Astrocyte (in vitro differentiated cells and primary cell): ENCODE measurements around the gene HOXA6. TPM values are rescaled to one million over a fixed set of nuclear protein-coding genes. Genes with fewer than 3 reads are reported as not detected.

Source experiments
- DNase-seq: peaks from one replicate; pipeline ENCODE4 v3.0.0-alpha.2; 2010; ENCODE audit warnings: low read depth
- FAIRE-seq: peaks from 2 replicates; lab custom pipeline; 2011; peaks lifted over from hg19 to GRCh38; lab: Jason Lieb, UNC
- H2AFZ ChIP-seq: 2 replicates; pipeline ENCODE4 v1.6.0; 2012; ENCODE audit warnings: low read depth, low read length, inconsistent platforms
- H3K27ac ChIP-seq: 2 replicates; pipeline ENCODE4 v1.5.1; 2011; ENCODE audit warnings: low read depth, low read length, inconsistent platforms
- H3K27me3 ChIP-seq: 2 replicates; pipeline ENCODE4 v1.6.0; 2011; ENCODE audit warnings: low read length, inconsistent platforms; ENCODE audit not compliant: insufficient read depth
- H3K36me3 ChIP-seq: 2 replicates; pipeline ENCODE4 v1.5.1; 2011; ENCODE audit warnings: low read length, inconsistent platforms; ENCODE audit not compliant: insufficient read depth
- H3K4me1 ChIP-seq: 2 replicates; pipeline ENCODE4 v1.5.1; 2011; ENCODE audit warnings: low read length, inconsistent platforms; ENCODE audit not compliant: insufficient read depth
- H3K4me2 ChIP-seq: 2 replicates; pipeline ENCODE4 v1.6.0; 2012; ENCODE audit warnings: low read length, inconsistent platforms
- H3K4me3 ChIP-seq: 2 replicates; pipeline ENCODE4 v1.5.1; 2011; ENCODE audit warnings: low read depth, mild to moderate bottlenecking, low read length, inconsistent platforms; ENCODE audit not compliant: insufficient read depth
- H3K79me2 ChIP-seq: 2 replicates; pipeline ENCODE4 v1.6.0; 2012; ENCODE audit warnings: mild to moderate bottlenecking, low read length, inconsistent platforms; ENCODE audit not compliant: insufficient read depth
- H3K9ac ChIP-seq: 2 replicates; pipeline ENCODE4 v1.6.0; 2012; ENCODE audit warnings: mild to moderate bottlenecking, low read length, inconsistent platforms
- H3K9me3 ChIP-seq: 2 replicates; pipeline ENCODE4 v1.5.1; 2012; ENCODE audit warnings: low read depth, mild to moderate bottlenecking, low read length, inconsistent platforms; ENCODE audit not compliant: insufficient read depth
- H4K20me1 ChIP-seq: 2 replicates; pipeline ENCODE4 v1.6.0; 2012; ENCODE audit warnings: low read length, inconsistent platforms; ENCODE audit not compliant: insufficient read depth
- H3K27ac Mint-ChIP-seq: one replicate; pipeline ENCODE4 v1.8.0; 2021; ENCODE audit warnings: mild to moderate bottlenecking, mixed read lengths; ENCODE audit not compliant: unreplicated experiment
- H3K27me3 Mint-ChIP-seq: one replicate; pipeline ENCODE4 v1.8.0; 2021; ENCODE audit warnings: low read depth, mixed read lengths; ENCODE audit not compliant: unreplicated experiment
- H3K36me3 Mint-ChIP-seq: one replicate; pipeline ENCODE4 v1.8.0; 2021; ENCODE audit warnings: low read depth, mixed read lengths; ENCODE audit not compliant: unreplicated experiment
- H3K4me1 Mint-ChIP-seq: one replicate; pipeline ENCODE4 v1.8.0; 2021; ENCODE audit warnings: low read depth, mixed read lengths; ENCODE audit not compliant: unreplicated experiment
- H3K4me3 Mint-ChIP-seq: one replicate; pipeline ENCODE4 v1.8.0; 2021; ENCODE audit warnings: mild to moderate bottlenecking, moderate library complexity, mixed read lengths; ENCODE audit not compliant: unreplicated experiment
- H3K9me3 Mint-ChIP-seq: one replicate; pipeline ENCODE4 v1.8.0; 2021; ENCODE audit warnings: mild to moderate bottlenecking, mixed read lengths; ENCODE audit not compliant: unreplicated experiment
- EZH2 ChIP-seq: IDR thresholded peaks from 2 replicates; pipeline ENCODE4 v1.6.1; 2012; ENCODE audit warnings: mild to moderate bottlenecking, low read length, inconsistent platforms; ENCODE audit not compliant: insufficient read depth
- total RNA-seq: library from RNA; stranded (reverse); gene quantifications from 2 replicates; pipeline ENCODE4 v1.2.1, GENCODE V29; 2021
- TF ChIP-seq, protein P1 (sequence below): IDR thresholded peaks from 2 replicates; pipeline ENCODE4 v1.5.1; 2011; ENCODE audit warnings: low read depth, mild to moderate bottlenecking, inconsistent platforms, low read length, moderate library complexity; ENCODE audit not compliant: insufficient read depth

HOXA6 gene
- total RNA-seq, 1 donor from 2014 or later: not detected

- no peaks in the 10 kb centered on the region for H3K79me2 ChIP-seq
- Mint-ChIP-seq H3K27ac (peak within 1 kb of the TSS; percentile 77), H3K9me3 (peaks cover 44% of the 10 kb centered on the region), H3K36me3 (no peaks in the 10 kb centered on the region), H3K4me1 (no peaks in the 10 kb centered on the region), H3K27me3 (peaks cover 80% of the 10 kb centered on the region), H3K4me3 (no peak within 1 kb of the TSS)
- TF ChIP-seq, protein P1, sequence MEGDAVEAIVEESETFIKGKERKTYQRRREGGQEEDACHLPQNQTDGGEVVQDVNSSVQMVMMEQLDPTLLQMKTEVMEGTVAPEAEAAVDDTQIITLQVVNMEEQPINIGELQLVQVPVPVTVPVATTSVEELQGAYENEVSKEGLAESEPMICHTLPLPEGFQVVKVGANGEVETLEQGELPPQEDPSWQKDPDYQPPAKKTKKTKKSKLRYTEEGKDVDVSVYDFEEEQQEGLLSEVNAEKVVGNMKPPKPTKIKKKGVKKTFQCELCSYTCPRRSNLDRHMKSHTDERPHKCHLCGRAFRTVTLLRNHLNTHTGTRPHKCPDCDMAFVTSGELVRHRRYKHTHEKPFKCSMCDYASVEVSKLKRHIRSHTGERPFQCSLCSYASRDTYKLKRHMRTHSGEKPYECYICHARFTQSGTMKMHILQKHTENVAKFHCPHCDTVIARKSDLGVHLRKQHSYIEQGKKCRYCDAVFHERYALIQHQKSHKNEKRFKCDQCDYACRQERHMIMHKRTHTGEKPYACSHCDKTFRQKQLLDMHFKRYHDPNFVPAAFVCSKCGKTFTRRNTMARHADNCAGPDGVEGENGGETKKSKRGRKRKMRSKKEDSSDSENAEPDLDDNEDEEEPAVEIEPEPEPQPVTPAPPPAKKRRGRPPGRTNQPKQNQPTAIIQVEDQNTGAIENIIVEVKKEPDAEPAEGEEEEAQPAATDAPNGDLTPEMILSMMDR: no peak
- TF ChIP-seq EZH2: peak; percentile 55
- FAIRE-seq (no peak), DNase-seq (no peak)
- H4K20me1 ChIP-seq: no peaks in the 10 kb centered on the region
- H3K4me1 ChIP-seq: peaks cover 3% of the 10 kb centered on the region
- H3K9ac ChIP-seq: no peak within 1 kb of the TSS
- H2AFZ ChIP-seq: no peak within 1 kb of the TSS
- no peaks in the 10 kb centered on the region for H3K36me3 ChIP-seq
- no peak within 1 kb of the TSS for H3K27ac ChIP-seq
- peaks cover 16% of the 10 kb centered on the region for H3K9me3 ChIP-seq
- no peak within 1 kb of the TSS for H3K4me3 ChIP-seq
- peak within 1 kb of the TSS; percentile 11 for H3K4me2 ChIP-seq
- H3K27me3 ChIP-seq: peaks cover 93% of the 10 kb centered on the region
Observed at GRCh38 chr7:27156508-27156898, 8.9 kb upstream of the HOXA6 start, which contains the start of gene HOXA7. Gene HOXA7, minus strand, starts transcription at chr7:27156675. Its CDS starts 130 bp downstream, at chr7:27156545.

DNA sequence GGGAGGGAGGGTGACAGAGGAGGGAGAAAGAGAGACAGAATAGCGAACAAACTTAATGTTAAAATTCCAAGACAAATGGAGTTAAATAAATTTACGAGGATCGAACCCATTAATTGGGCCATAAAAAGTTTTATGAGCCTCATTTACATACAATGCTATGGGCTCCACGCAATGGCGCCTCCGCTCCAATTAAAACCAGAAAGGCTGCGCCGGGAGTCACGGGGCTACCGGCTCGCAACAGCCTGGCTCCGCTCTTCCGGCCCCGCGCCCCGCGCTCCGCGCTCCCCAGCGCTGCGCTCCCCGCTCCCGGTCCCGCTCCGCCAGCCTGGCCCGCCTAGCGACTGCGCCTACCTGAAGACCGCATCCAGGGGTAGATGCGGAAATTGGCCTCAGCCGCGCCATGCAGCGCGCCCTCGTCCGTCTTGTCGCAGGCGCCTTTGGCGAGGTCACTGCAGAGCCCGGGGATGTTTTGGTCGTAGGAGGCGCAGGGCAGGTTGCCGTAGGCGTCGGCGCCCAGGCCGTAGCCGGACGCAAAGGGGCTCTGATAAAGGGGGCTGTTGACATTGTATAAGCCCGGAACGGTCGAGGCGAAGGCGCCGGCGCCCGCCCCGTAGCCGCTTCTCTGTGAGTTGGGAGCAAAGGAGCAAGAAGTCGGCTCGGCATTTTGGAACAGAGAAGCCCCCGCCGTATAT lies 8.4 kb upstream of the HOXA6 start:
- TF ChIP-seq EZH2: peak; percentile 75
- TF ChIP-seq, protein P1: no peak
- no peaks in the 10 kb centered on the region for H3K4me1 Mint-ChIP-seq
- no peak for FAIRE-seq
- no peaks in the 10 kb centered on the region for H4K20me1 ChIP-seq
- H3K9ac ChIP-seq: no peak overlapping the region
- H3K36me3 Mint-ChIP-seq: no peaks in the 10 kb centered on the region
- H3K4me1 ChIP-seq: peaks cover 8% of the 10 kb centered on the region
- H3K36me3 ChIP-seq: no peaks in the 10 kb centered on the region
- H3K27me3 Mint-ChIP-seq: peaks cover 82% of the 10 kb centered on the region
- H3K9me3 Mint-ChIP-seq: peaks cover 49% of the 10 kb centered on the region
- H3K27ac Mint-ChIP-seq: no peak overlapping the region
- peaks cover 95% of the 10 kb centered on the region for H3K27me3 ChIP-seq
- H3K4me3 ChIP-seq: no peak overlapping the region
- DNase-seq: no peak
- H3K4me2 ChIP-seq: peak overlapping the region; percentile 11
- no peaks in the 10 kb centered on the region for H3K79me2 ChIP-seq
- no peak overlapping the region for H3K27ac ChIP-seq
- peaks cover 16% of the 10 kb centered on the region for H3K9me3 ChIP-seq
- H2AFZ ChIP-seq: no peak overlapping the region
- no peak overlapping the region for H3K4me3 Mint-ChIP-seq
